Measurements from ENCODE around the gene ATP2A1.

GRCh38 chr16:28863929-28864793 is 14.1 kb upstream of the ATP2A1 start:
- TF ChIP-seq POLR2AphosphoS5 (IDR thresholded peaks at IDR 0.05; ENCODE audit: borderline replicate concordance, low read depth, low read length) (no peak), EZH2 (IDR thresholded peaks at IDR 0.05) (no peak)

Data from SK-N-MC (cell line).